ENCODE results near the gene PLSCR4. TPM values are rescaled to one million over a fixed set of nuclear protein-coding genes. Genes with fewer than 3 reads are reported as not detected.

PLSCR4 gene
- total RNA-seq, 2 donors from 2014 or later, result 27.9 to 37.6 TPM

- intact Hi-C loops (cut with DNase I), result no loop called here
- DNase-seq (no peak), ATAC-seq (no peak)
Observed at GRCh38 chr3:146169891-146170290, 81.0 kb downstream of the PLSCR4 start.

GRCh38 chr3:146166826-146167225 is 84.1 kb downstream of the PLSCR4 start:
- peak in 1 of 2 donors; percentile 26 for ATAC-seq
- DNase-seq, result no peak
- intact Hi-C loops (cut with DNase I), result no loop called here

- ATAC-seq (peak in 1 of 2 donors; percentile 74), DNase-seq (no peak)
- intact Hi-C loops (cut with DNase I), result no loop called here
Observed at GRCh38 chr3:146166415-146166821, 84.5 kb downstream of the PLSCR4 start.

- DNase-seq (no peak), ATAC-seq (no peak)
- intact Hi-C loops (cut with DNase I), result no loop called here
Observed at GRCh38 chr3:146165877-146166276, 85.0 kb downstream of the PLSCR4 start.

GRCh38 chr3:146164971-146165769 is 85.7 kb downstream of the PLSCR4 start:
- DNase-seq (no peak), ATAC-seq (peak in 1 of 2 donors; percentile 2)
- intact Hi-C loops (cut with DNase I), result loop anchor here in 1 of 2 donors (5.0 kb wide), 1 partner anchor 98 kb away; no protein-coding TSS in a partner anchor

GRCh38 chr3:146164506-146164905 is 86.4 kb downstream of the PLSCR4 start:
- ATAC-seq, result no peak
- no peak for DNase-seq
- intact Hi-C loops (cut with DNase I), result loop anchor here in 1 of 2 donors (5.0 kb wide), 1 partner anchor 97 kb away; no protein-coding TSS in a partner anchor

GRCh38 chr3:146164071-146164470 is 86.8 kb downstream of the PLSCR4 start:
- ATAC-seq (no peak), DNase-seq (no peak)
- intact Hi-C loops (cut with DNase I), result loop anchor here in 1 of 2 donors (5.0 kb wide), 1 partner anchor 97 kb away; no protein-coding TSS in a partner anchor

- intact Hi-C loops (cut with DNase I), result loop anchor here in 1 of 2 donors (5.0 kb wide), 1 partner anchor 96 kb away; no protein-coding TSS in a partner anchor
- DNase-seq (no peak), ATAC-seq (no peak)
Observed at GRCh38 chr3:146163584-146163983, 87.3 kb downstream of the PLSCR4 start.

- intact Hi-C loops (cut with DNase I), result loop anchor here in 1 of 2 donors (5.0 kb wide), 1 partner anchor 95 kb away; no protein-coding TSS in a partner anchor
- ATAC-seq, result no peak
- no peak for DNase-seq
Observed at GRCh38 chr3:146162561-146162960, 88.3 kb downstream of the PLSCR4 start.

- DNase-seq (peak; percentile 59), ATAC-seq (peak; percentile 14 to 18)
- intact Hi-C loops (cut with DNase I), result loop anchor here in 1 of 2 donors (5.0 kb wide), 1 partner anchor 94 kb away; no protein-coding TSS in a partner anchor
Observed at GRCh38 chr3:146161663-146162002, 89.3 kb downstream of the PLSCR4 start.

- intact Hi-C loops (cut with DNase I), result loop anchor here in 1 of 2 donors (5.0 kb wide), 1 partner anchor 94 kb away; no protein-coding TSS in a partner anchor
- ATAC-seq (peak; percentile 83 to 84), DNase-seq (peak; percentile 84)
Observed at GRCh38 chr3:146160964-146161662, 89.8 kb downstream of the PLSCR4 start, which contains the start of gene PLOD2. TSS of gene PLOD2 (minus strand) at chr3:146161184. CDS start at chr3:146160989, 195 bp downstream.

GRCh38 chr3:146160321-146160963 is 90.5 kb downstream of the PLSCR4 start:
- peak; percentile 76 for DNase-seq
- intact Hi-C loops (cut with DNase I), result loop anchor here in 1 of 2 donors (5.0 kb wide), 1 partner anchor 93 kb away; no protein-coding TSS in a partner anchor
- peak; percentile 53 to 54 for ATAC-seq

GRCh38 chr3:146159616-146160320 is 91.1 kb downstream of the PLSCR4 start:
- DNase-seq, result no peak
- intact Hi-C loops (cut with DNase I), result loop anchor here in 1 of 2 donors (5.0 kb wide), 1 partner anchor 92 kb away; no protein-coding TSS in a partner anchor
- ATAC-seq, result no peak

GRCh38 chr3:146159037-146159436 is 91.9 kb downstream of the PLSCR4 start:
- ATAC-seq (no peak), DNase-seq (no peak)
- intact Hi-C loops (cut with DNase I), result no loop called here

GRCh38 chr3:146157325-146158060 is 93.4 kb downstream of the PLSCR4 start:
- intact Hi-C loops (cut with DNase I), result no loop called here
- ATAC-seq (no peak), DNase-seq (no peak)

- intact Hi-C loops (cut with DNase I), result no loop called here
- DNase-seq, result no peak
- ATAC-seq, result no peak
Observed at GRCh38 chr3:146156666-146157314, 94.1 kb downstream of the PLSCR4 start.

GRCh38 chr3:146156095-146156494 is 94.8 kb downstream of the PLSCR4 start:
- intact Hi-C loops (cut with DNase I), result no loop called here
- DNase-seq, result no peak

More at GRCh38 chr3:146156095-146156494, 94.8 kb downstream of the PLSCR4 start:
- ATAC-seq, result peak in 1 of 2 donors; percentile 4
